Measurements from ENCODE around the gene PCBP4.
A peak's percentile ranks its signal among the peaks of the same experiment; 100 is the strongest.

- peak; percentile 60 for TF ChIP-seq CTCF (IDR thresholded peaks at IDR 0.05; ENCODE audit: insufficient read depth, low read length, poor library complexity, severe bottlenecking)
- TF ChIP-seq EZH2phosphoT487 (conservative IDR thresholded peaks at IDR 0.05; ENCODE audit: low read length) = no peak
Measured at GRCh38 chr3:51982352-51982837, 15.1 kb upstream of the PCBP4 start.
